RWPE1 (cell line): Measurements from ENCODE around the gene MRPS31.
A peak's percentile ranks its signal among the peaks of the same experiment; 100 is the strongest.

Experiments
- CTCF ChIA-PET: fragments of 350-600 bp; sonication (Branson Sonifier 250); formaldehyde crosslinking; extraction: SDS; loops from one replicate; lab custom pipeline; 2021; lab: Yijun Ruan, JAX
- POLR2A ChIA-PET: fragments of 400-600 bp; formaldehyde crosslinking; extraction: SDS; loops from one replicate; lab custom pipeline; 2020; ENCODE audit warnings: antibody characterized with exemption; ENCODE audit not compliant: low non-redundant PET; lab: Yijun Ruan, JAX
- DNase-seq: peaks from one replicate; pipeline ENCODE4 v3.0.0; 2012; ENCODE audit warnings: low spot score
- H3K27ac ChIP-seq: fragments of 450-650 bp; 2 replicates; pipeline ENCODE4 v1.5.1; 2017
- TF ChIP-seq, protein P1 (sequence below): fragments of 450-650 bp; conservative IDR thresholded peaks from 2 replicates; pipeline ENCODE4 v1.5.1; 2017; ENCODE audit warnings: low read depth, mild to moderate bottlenecking

Gene MRPS31

DNA sequence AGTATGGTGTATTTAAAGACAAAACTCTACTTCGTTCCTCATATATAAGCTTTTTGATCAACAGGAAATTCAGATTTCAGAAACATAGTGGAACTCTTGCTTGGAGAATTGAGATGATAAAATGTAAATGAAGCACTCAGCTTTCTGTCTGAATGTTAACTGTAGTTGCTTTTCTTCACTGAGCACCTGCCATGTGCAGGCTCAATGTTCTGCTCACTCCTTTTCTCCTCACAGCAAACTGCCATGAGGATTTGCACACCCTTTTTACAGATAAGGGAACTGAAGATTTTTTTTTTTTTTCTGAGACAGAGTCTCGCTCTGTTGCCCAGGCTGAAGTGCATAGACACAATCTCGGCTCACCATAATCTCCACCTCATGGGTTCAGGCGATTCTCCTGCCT, 76.6 kb downstream of the MRPS31 start:
- TF ChIP-seq, protein P1, sequence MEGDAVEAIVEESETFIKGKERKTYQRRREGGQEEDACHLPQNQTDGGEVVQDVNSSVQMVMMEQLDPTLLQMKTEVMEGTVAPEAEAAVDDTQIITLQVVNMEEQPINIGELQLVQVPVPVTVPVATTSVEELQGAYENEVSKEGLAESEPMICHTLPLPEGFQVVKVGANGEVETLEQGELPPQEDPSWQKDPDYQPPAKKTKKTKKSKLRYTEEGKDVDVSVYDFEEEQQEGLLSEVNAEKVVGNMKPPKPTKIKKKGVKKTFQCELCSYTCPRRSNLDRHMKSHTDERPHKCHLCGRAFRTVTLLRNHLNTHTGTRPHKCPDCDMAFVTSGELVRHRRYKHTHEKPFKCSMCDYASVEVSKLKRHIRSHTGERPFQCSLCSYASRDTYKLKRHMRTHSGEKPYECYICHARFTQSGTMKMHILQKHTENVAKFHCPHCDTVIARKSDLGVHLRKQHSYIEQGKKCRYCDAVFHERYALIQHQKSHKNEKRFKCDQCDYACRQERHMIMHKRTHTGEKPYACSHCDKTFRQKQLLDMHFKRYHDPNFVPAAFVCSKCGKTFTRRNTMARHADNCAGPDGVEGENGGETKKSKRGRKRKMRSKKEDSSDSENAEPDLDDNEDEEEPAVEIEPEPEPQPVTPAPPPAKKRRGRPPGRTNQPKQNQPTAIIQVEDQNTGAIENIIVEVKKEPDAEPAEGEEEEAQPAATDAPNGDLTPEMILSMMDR, result no peak
- no peak for DNase-seq
- ChIA-PET CTCF (no interaction called here), POLR2A (no interaction called here)
- no peak overlapping the region for H3K27ac ChIP-seq

DNA sequence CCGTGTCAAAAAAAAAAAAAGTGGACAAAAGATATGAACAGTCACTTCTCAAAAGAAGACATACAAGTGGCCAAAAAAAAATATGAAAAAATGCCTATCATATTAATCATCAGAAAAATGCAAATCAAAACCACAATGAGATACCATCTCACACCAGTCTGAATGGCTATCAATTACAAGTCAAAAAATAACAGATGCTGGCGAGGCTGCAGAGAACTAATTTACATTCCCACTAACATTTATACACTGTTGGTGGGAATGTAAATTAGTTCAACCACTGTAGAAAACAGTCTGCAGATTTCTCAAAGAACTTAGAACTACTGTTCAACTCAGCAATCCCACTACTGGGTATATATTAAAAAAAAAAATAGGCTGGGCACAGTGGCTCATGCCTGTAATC, 78.0 kb downstream of the MRPS31 start:
- TF ChIP-seq, protein P1, result no peak
- no peak overlapping the region for H3K27ac ChIP-seq
- DNase-seq, result no peak
- ChIA-PET POLR2A (interaction anchor here (1.0 kb wide), 1 partner anchor 101 kb away, joined by 8 read pairs; no protein-coding TSS in a partner anchor), CTCF (no interaction called here)

DNA sequence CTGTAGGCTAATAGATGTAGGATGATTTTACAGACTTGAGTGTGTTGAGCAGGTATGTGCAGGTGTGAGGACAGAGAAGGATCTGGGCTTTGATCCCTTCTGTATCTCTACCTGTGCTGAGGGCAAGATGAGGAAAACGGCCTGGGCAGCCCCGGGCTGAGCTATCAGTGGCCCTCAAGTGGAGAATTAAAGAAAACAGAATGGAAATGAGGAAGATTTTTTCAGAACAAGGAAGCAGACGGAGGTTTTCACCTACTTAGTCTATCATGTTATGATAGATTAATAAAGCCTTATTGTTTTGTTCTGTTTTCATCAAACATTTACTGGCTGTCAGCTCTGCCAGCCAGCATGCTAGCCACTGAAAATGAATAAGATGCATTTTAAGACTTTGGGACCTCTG, 82.2 kb downstream of the MRPS31 start:
- TF ChIP-seq, protein P1, result no peak
- ChIA-PET POLR2A (no interaction called here), CTCF (interaction anchor here (0.6 kb wide), 3 partner anchors 90 to 485 kb away, joined by 3 to 4 read pairs (median 3); no protein-coding TSS in a partner anchor)
- no peak overlapping the region for H3K27ac ChIP-seq
- DNase-seq, result no peak

DNA sequence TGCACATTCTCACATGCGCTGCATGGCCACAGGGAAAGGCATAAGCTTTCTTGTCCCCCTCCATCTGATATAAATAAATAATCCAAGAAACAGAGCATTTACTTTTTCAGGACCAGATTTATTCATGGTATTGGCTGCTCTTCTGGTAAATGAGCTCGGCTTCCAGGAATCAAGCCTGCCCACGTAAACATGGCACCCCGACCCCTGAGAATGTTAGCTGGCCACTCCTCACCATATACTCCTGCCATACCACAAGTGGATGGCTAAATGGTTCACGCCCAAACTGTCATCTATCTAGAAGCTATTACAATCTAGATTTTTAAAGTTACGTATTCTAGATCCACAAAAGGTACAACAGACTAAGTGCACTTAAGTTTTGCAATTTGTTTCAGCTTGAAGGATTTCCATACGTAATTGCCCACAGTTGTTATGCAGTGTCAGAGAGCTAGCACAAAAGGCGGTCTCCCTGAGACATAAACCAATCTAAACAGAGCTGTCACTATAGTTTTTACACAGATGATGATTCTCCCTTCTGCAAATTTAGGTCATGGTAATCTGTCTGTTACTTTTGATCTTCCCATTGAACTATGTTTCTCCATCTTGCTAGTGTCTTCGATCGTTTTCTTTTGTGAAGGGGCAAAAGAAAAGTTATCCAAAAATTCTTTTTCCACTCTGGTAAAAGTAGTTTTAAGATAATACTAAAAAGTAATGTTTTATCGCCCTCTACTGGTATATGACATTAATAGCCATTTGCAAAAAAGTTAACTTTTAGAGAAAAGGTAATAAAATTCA, 88.3 kb downstream of the MRPS31 start:
- DNase-seq, result no peak
- TF ChIP-seq, protein P1, result peak; percentile 69
- no peak overlapping the region for H3K27ac ChIP-seq
- CTCF ChIA-PET, result interaction anchor here (0.6 to 1.0 kb wide), 11 partner anchors 14 to 999 kb away, joined by 3 to 6 read pairs (median 3); no protein-coding TSS in a partner anchor
- POLR2A ChIA-PET, result no interaction called here

DNA sequence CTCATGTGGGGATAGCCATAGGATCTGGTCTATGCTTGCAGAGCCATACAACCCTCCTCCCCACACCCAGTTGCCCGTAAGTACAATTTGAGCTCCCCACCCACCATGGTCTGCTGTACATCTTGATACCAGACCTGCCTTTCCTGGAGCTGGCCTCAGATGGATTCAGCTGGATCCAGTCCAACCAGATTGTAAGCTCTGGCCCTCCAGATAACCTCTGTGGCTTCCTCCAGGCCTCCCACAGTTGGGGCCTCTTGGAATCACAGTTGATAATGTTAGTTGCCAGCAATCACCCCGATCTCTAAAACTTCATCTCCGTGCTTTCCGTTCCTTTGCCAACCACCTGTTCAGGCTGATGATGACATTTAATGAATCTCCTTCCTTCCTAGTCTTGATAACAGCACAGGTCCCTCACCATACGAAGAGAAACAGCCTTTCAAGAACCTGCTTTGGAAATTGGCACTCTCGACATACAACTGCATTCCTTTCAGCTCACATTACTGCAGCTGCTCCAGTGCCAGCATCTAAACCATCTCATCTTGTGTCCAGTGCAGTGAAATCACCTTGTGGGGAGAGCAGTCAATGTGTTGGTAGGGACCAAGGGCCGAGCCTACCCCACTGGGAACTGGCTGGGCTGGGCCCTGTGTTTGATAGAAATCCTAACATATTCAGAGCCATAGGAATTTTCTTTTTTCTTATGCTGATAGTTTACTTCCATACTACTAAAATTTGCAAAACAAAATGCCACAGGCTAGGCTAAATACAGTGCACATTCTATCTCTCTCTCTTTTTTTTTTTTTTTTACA, 89.4 kb downstream of the MRPS31 start:
- TF ChIP-seq, protein P1, result no peak
- no peak overlapping the region for H3K27ac ChIP-seq
- no peak for DNase-seq
- CTCF ChIA-PET, result interaction anchor here (1.5 kb wide), 1 partner anchor 899 kb away, joined by 4 read pairs; no protein-coding TSS in a partner anchor
- POLR2A ChIA-PET, result no interaction called here

DNA sequence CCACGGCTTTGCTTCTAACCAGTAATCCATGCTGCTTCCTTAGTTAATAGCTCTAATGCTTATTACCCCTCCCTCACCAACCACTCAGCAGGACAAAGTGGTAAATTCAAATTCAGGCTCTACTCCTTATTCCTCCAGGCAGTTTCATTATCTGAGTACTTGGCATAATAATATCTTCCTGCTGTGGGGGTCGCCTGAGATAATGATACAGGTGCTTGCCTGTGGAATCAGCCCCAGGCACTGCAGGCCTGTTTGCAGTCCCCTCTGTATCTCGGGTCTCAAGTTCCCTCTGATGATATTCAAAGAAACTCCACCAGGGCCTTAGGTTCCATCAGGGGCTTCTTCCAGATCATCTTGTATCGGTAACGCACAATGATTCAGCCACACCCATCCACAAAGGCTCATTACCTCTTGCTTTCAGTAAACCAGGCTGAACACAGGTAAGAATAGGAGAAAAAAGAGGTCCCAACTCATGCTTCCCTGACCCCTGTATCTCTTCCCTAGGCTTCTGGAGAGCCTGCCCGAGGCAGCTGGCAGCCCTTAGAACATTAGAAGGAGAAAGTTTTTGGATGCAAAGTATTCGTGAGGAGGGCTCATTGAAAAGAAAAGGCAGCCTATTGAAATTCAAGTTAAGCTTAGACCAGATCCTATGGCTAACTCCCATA, 90.2 kb downstream of the MRPS31 start:
- TF ChIP-seq, protein P1, result no peak
- POLR2A ChIA-PET, result no interaction called here
- CTCF ChIA-PET, result interaction anchor here (1.5 kb wide), 1 partner anchor 898 kb away, joined by 4 read pairs; no protein-coding TSS in a partner anchor
- no peak for DNase-seq
- no peak overlapping the region for H3K27ac ChIP-seq
